ENCODE measurements around the gene ENTPD8. TPM values are rescaled to one million over a fixed set of nuclear protein-coding genes. Genes with fewer than 3 reads are reported as not detected.

Gene ENTPD8
- total RNA-seq, 1 experiment from 2014 or later: 0.77 TPM

- peaks cover 10% of the 10 kb centered on the region for H3K27me3 Mint-ChIP-seq (ENCODE audit: low read depth)
- TF ChIP-seq CTCF (conservative IDR thresholded peaks at IDR 0.05): no peak
- no peak for DNase-seq
- no peaks in the 10 kb centered on the region for H3K9me3 ChIP-seq (ENCODE audit: control insufficient read depth, low read depth, low read length)
- no peak overlapping the region for H3K4me3 Mint-ChIP-seq
- H4K91ac ChIP-seq (ENCODE audit: insufficient read length, low read depth, low read length): no peak overlapping the region
- no peak overlapping the region for H2BK12ac ChIP-seq (ENCODE audit: insufficient read length, low read depth, low read length)
- peaks cover 5% of the 10 kb centered on the region for H3K23me2 ChIP-seq (ENCODE audit: insufficient read length, low read depth, low read length, poor library complexity, severe bottlenecking)
- H3K56ac ChIP-seq (ENCODE audit: insufficient read length, low read depth, low read length): no peak overlapping the region
- no peaks in the 10 kb centered on the region; a peak in 1 of 4 replicates for H3K4me1 Mint-ChIP-seq
- no peak overlapping the region for H4K5ac ChIP-seq (ENCODE audit: insufficient read length, low read depth, low read length)
- no peak overlapping the region for H2AFZ ChIP-seq (ENCODE audit: low read length)
- no peaks in the 10 kb centered on the region for H3K4me1 ChIP-seq (ENCODE audit: insufficient read depth, low read length)
- no peak overlapping the region for H3K4me2 ChIP-seq (ENCODE audit: insufficient read depth, insufficient read length, low read length)
- no peaks in the 10 kb centered on the region for H3K36me3 Mint-ChIP-seq (ENCODE audit: insufficient read depth in 1 of 3, low read depth in 3 of 3)
- no peaks in the 10 kb centered on the region for H3K9me3 Mint-ChIP-seq
- no peak overlapping the region for H4K8ac ChIP-seq (replicated peaks; ENCODE audit: insufficient read length, low read depth, low read length)
- no peak overlapping the region for H2BK15ac ChIP-seq (ENCODE audit: low read depth, low read length)
- H3K14ac ChIP-seq (ENCODE audit: insufficient read depth, low read length): no peak overlapping the region
- H3K27ac ChIP-seq (ENCODE audit: insufficient read length, low read depth, low read length): no peak overlapping the region
- H3K4ac ChIP-seq (ENCODE audit: low read depth, low read length): no peak overlapping the region
- H2BK120ac ChIP-seq (ENCODE audit: low read depth, low read length, poor library complexity, severe bottlenecking): no peak overlapping the region
- no peak overlapping the region for H2BK20ac ChIP-seq (ENCODE audit: low read depth, low read length, poor library complexity, severe bottlenecking)
- H3K79me2 ChIP-seq (ENCODE audit: insufficient read depth, low read length): no peaks in the 10 kb centered on the region
- H3K27ac Mint-ChIP-seq: no peak overlapping the region
- no peaks in the 10 kb centered on the region for H3K27me3 ChIP-seq (ENCODE audit: insufficient read depth, low read length)
- WGBS (ENCODE audit: extremely low coverage, insufficient read length, low lambda C conversion rate): no CpG with 5 or more reads among the region's 27 CpGs
- no peak overlapping the region for H2BK5ac ChIP-seq (ENCODE audit: insufficient read length, low read length)
- no peaks in the 10 kb centered on the region for H3K79me1 ChIP-seq (ENCODE audit: insufficient read depth, low read depth, low read length, poor library complexity, severe bottlenecking)
- no peak overlapping the region for H3K23ac ChIP-seq (ENCODE audit: insufficient read length, low read depth, low read length)
- no peak overlapping the region for H3T11ph ChIP-seq (ENCODE audit: low read length)
- H4K20me1 ChIP-seq (ENCODE audit: control insufficient read depth, insufficient read depth, insufficient read length): no peaks in the 10 kb centered on the region
- H3K18ac ChIP-seq (ENCODE audit: insufficient read length, low read depth, low read length): no peak overlapping the region
- no peak overlapping the region for H3K9ac ChIP-seq (ENCODE audit: extremely low read depth, insufficient read length, low read length)
- no peak overlapping the region for H2AK5ac ChIP-seq (ENCODE audit: insufficient read length, low read length)
These were observed 13.5 kb downstream of the ENTPD8 start for GRCh38 chr9:137427454-137428310.

Measured in H9 (cell line).